GM18520 (cell line): ENCODE measurements around the gene CHMP1B.
"Not testable (repeated sequence)": the region's sequence is repeated elsewhere in the genome, so short reads cannot be mapped to it uniquely, and the experiment has no call there.

Source experiments
- ATAC-seq: cut with Tn5 transposase; IDR thresholded peaks from one replicate; pipeline ENCODE4 v1.9.1; 2021; ENCODE audit not compliant: unreplicated experiment

The CHMP1B gene

DNA sequence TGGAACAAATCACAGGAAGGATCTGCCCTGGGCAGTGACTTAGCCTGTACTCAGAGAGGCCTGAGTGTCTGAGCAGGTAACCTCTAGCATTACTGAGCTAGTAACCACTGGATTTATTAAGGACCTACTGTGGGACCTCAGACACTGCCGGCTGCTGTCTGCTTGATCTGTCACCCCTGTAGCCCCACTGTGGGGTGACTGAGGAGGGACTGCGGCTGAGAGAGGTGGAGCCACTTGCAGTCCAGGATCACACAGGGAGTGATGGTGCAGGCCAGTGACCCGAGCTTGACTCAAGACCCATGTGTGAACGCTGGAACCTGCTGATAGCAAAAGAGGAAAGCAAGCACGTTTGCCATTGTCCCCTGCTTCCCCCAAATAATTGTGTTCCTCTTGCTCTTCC, 15.6 kb downstream of the CHMP1B start:
- ATAC-seq: no peak

DNA sequence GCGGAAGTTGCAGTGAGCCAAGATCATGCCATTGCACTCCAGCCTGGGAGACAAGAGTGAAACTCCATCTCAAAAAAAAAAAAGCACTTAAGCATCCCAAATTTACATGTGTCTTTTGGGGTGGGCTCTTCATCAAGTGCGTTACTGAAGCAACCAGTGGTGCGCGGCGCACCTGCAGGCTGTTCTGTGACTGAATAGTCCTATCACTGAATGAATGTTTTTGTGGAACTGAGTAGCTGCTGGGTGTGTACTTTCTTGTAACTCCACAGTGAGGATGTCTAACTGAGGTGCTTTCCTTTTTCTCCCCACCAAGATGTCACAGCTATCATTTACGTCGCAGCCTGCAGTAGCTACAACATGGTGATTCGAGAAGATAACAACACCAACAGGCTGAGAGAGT, 17.0 kb downstream of the CHMP1B start:
- no peak for ATAC-seq

DNA sequence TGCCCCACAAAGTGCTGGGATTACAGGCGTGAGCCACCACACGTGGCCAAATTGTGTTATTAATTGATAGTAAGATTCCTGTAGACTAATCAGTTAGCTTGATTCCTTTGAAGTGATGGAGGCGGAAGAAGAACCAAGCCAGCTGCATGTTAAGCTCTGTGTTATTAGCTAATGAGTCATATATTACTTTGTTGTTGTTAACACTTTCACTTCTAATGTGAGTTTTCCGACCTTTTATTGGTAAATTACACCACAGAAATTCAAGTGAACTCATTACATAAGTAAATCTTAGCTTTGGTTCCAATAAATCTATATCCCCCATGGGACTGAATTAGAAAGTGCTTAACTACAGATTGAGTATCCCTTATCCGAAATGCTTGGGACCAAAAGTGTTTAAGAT, 20.3 kb downstream of the CHMP1B start:
- no peak for ATAC-seq

DNA sequence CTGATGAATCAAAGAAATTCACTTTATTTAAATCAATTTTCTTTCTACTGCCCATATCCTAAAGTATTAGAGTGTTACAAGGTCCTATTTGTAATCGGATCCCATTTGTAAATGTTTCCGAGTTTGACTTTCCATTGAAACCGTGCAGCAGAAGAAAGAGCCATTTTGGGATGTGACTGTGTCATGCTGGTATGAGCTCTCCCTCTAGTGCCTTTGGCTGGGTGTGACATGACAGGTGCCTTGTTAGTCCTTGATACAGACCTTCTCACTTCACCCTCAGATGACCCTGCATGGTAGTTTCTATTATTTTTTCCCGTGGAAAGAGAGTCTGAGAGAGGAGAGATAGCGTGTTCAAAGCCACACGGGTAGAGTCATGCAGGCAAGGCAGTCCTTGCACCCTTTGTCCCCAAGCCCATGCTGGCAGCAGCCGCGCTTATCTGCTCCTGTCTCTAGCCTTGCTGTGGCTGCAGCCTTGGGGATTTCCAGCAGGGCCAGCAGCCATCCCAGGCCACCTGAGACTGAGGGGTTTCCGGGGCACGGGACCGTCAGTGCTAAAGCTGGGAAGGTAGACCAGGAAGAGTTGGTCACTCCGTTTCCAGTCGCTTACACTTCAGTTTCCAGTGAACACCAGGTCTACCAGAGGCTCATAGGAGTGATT, 21.4 kb downstream of the CHMP1B start:
- no peak for ATAC-seq

DNA sequence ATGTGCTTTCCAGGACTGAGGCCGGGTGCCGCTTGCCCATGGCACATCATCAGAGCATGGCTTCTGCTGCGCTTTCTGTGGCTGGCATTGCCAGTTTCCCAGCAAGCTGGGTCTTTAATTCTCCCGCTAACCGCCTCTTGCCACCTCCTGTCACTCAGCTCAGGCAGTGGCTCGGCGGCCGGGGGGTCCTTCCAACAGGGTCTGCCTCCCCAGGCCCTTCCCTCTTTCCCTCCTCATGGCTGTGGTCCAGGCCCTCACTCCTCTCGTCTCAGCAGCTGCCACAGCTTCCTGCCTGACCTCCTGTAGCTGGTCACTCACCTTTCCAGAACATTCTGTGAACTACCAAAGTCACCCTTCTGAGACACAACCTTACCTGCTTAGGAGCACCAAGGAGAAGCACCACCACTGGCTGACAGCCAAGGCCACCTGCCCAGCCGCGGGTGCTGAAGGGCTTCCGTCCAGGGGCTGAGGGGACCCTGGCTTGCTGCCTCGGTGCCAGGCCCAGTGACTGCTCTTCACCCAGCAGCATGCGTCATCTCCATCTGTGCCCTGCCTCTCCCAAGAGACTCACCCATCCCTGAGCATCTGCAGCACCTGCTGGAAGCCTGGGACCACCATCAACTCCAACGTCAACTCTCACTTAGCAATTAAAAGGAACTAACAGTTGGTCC, 22.6 kb downstream of the CHMP1B start:
- ATAC-seq: no peak

DNA sequence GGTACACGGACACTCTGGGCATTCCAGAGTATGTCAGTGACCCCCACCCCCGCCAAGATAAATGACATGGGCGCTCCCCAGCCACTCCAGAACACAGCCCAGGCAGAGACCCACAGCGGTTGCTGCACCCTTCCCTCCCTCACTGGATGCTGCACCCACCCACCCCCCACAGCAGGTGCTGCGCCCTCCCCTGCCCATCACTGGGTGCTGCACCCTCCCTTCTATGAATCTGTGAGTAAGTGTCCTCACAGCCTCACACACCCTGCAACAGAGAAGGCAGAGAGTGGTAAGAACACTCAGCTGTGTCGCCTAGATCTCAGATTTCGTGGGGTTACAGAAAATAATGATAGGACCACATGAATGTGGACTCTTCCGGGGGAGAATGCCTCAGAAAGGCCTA, 23.5 kb downstream of the CHMP1B start:
- no peak for ATAC-seq

DNA sequence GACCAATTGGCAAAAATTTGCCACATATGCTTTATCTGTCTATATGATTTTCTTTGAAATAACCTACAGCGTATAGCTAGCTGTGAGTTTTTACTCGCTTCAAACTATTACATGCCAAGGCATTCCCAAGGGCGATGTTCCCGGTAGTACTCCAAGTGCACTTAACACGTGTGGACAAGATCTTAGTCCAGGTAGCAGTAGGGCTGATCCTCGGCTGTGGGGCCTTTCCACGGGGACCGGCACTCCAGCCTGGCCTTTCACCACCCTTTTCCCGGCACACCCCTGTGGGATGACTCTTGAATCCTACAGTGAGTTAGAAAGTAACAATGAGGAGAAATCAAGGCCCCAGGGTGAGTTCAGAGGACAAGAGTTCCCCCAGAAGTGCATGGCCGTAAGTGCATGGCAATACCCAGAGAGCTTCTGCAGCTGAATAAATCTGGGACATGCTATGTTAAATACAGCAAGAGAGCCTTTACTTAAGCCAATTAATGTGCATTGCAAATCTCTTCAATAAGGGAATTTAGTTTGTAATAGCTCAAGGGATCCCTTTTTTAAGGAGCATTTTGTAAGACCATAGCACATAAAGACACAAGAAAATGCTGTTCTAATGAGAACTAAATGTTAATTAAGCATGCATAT, 26.4 kb downstream of the CHMP1B start:
- no peak for ATAC-seq

DNA sequence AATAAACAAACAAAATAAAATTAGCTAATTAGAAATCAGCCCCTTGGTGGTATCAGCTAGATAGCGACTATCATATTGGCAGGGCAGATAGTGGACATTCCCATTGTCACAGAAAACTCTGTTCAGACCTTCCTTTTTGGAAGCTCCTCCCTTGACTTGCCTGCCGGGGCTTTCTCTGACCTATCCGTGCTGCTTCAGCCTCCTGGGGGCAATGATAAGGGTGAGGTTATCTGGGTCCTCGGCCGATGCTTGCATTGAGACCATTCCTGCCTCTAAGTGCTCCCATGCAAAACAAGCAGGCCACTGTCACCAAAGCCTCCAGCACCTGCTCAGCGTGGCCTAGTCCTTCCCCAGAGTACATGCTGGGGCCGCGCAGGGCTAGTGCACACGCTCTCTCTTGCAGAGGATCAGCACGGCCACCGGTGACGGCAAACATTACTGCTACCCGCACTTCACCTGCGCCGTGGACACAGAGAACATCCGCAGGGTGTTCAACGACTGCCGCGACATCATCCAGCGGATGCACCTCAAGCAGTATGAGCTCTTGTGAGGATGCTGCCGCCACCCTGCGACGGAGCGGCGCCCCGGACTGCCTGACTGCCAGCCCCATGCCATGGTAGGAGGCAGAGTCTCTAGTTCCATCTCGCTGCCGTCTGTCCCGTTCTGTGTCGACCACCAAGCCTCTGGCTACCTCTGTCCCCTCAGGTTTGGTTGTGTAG, 29.5 kb downstream of the CHMP1B start:
- ATAC-seq: no peak

DNA sequence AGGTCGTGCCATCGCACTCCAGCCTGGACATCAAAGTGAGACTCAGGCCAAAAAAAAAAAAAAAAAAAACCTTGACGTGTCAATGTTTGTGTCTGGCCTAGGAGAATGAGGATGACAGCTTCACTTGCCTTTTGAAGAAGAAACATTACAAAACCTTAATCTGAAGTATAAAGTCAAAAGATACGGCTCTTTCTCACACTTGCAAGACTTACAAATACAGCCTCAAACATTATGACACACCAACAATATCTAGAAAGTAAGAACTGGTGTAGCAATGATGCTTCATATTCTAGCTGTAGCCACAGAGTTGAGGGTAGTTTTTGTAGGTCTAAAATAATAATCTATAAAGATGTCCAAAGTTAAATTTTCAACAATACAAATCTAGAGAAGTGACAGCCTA, 31.4 kb downstream of the CHMP1B start:
- ATAC-seq: no peak

DNA sequence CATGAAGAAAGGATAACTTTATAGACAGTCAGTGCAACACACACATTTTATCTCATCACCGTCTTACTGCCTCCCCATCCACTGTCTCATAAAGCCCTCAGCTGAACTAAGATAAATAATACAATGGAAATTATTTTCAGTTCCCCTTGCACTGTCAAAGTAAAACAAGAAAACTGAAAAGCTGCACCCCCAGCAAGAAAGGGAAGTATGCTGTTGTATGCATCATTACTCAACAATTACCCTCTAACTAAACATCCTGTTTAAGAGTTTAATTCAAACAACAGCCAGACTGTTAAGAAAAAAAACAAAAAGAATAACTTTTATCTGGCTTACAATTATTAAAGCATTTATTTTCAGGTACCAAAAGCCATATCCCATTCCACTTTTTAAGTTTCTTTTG, 31.9 kb downstream of the CHMP1B start:
- no peak for ATAC-seq

DNA sequence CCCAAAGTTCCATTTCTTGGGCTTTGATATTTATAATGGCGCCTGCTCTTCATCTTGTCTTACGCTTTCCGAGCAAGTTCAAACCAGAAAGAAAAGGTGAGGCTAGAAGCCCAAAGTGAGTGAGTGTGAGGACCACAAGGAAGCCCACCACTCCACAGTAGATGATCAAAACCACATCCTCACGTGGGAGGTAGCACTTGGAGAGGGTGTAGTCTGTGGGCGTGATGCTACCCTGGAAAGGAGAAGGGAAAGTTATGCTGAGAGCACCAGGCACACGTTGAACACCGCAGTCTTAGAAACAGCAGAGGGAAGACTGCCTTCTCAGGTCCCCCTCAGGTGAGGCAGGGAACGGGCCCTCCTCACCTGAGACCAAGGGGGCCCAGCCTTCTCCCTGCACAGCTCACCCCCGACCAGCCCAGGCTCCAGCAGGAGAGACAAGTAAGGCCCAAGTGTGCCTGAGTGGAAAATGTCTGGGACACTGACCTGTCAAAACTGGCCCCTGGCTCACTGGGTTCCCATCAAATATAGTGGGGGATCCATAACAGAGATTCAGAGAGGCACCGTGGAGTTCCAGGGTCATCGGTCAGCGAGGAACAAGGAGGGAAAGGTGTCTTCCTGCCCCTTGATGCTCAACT, 33.3 kb downstream of the CHMP1B start:
- ATAC-seq: no peak

DNA sequence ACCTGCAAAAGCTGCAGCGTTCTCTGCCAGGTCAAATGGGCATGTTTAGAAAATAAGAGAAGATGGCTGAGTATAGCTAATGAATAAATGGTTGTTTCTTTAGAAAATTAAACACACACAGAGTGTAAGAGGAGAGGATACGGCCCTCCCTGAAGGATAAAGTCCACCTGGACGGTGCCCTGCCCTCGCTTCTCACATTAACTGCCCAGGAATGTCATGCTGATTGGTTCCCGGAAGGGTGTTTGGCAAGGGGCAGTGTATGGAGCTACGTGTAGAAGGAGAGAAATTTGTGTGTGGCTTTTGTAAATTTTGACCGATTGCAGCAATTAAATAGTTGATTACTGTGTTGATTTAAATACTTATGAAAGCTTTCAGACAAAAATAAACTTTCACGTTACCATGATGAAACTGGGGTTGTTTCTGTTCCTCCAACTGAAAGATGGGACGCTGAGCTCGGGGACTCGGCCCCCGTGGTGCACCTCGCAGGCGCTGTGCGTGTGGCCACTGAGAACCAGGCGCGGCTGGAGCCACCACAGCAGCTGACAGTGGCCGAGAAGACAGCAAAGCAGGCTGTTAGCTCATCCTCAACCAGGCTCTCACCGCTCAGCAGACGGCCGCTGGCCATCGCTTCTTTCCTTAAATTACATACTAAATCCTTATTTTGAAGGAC, 34.2 kb downstream of the CHMP1B start:
- ATAC-seq: no peak

DNA sequence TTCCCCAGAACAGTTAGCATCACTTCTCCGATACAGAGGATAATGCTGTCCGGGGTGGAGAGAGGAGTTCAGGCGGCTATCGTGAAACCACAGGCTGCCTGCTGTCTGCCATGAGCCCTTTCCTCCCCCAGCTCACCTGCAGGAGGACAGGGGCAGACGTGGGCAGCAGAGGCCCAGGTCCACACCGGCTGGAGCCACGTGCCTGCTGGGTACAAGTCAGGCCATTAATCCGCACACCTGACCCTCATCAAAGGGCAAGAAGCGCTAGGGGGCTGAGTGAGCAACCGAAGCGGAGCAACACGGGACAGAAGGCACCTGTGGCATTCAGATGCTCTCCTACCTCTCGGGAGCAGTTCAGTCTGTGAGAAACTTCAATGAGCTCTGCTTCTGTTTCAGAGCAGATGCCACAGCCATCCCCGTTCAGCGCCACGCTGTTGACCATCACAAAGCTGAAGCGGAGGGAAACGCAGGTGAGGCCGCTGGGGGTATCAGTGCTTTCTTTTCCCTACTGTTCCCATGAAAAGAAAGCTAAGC, 35.4 kb downstream of the CHMP1B start:
- no peak for ATAC-seq

DNA sequence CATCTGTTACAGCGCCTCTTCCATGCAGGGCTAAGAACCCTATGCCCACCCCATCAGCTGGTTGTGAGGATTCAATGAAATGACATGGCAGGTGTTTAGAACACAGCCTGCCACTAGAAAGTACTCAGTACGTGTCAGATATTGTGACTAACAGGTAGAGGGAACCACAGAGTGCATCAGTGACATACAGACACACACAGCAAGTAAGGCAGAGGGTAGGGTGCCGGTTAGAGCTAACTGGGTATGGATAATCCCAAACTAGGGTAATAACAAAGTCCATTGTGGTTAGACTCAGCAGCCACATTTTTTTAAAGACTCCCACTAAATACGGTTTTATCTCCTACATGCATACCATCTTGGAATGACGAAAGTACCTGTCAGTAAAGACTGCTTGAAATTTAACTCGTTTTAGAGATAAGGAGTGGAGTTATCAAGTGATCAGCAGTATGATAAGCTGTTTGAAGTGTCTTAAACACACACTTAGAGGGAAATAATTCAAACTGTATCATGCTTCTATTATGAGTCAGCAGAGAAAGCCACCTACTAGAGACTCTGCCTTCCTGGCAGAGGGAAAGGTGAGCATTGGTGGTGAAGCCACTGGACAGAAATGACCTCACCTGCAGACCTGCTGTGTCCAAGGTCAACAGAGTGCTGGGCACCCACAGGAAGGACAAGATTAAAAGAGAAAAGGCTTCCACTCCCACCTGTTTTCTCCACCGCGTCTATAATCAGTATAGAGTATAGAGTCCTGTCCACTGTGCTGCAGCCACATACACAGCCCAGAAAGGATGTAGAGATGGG, 36.3 kb downstream of the CHMP1B start:
- ATAC-seq: no peak

DNA sequence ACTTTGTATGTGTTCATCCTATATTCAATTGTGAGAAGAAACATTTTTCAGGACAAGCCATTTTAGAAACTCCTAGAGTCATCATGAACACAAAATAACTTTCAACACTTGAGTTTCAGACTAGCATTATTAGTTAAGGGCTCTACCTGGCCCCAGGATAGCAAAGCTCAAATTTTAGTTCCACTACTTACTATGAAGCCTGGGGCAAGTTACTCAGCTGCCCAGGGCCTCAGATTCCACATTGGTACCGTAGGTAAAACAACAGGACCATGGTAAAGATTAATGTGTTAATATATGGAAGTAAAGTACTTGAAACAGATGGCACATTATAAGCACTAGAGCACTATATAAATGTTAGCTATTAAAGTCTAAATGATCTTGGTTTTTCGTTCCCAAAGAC, 37.5 kb downstream of the CHMP1B start:
- ATAC-seq: no peak

DNA sequence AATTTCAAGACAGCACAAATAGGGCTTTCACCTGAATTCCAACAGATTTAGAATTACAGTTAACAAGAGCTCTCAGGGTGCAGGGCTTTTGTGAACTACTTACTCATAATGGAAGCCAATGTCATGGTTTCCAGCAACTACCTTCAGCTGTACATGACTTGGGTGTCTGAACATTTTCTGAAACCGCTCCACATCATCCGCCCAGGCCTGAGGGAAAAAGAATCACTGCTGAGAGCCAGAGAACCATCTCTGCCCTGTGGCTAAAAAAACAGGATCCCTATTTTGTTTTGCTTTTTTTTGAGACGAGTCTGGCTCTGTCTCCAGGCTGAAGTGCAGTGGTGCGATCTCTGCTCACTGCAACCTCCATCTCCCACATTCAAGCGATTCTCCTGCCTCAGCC, 38.1 kb downstream of the CHMP1B start:
- ATAC-seq: no peak

DNA sequence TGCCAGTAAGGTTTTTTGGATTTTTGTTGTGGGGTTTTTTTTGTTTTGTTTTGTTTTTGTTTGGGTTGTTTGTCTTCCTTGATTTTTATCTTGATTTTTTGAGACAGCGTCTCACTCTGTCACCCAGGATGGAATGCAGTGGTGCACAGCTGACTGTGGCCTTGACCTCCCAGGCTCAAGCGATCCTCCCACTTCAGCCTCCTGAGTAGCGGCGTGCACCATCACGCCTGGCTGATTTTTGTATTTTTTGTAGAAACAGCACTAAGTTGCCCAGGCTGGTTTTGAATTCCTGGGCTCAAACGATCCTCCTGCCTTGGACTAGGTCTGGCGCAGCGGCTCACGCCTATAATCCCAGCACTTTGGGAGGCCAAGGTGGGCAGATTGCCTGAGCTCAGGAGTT, 40.5 kb downstream of the CHMP1B start:
- ATAC-seq: no peak

DNA sequence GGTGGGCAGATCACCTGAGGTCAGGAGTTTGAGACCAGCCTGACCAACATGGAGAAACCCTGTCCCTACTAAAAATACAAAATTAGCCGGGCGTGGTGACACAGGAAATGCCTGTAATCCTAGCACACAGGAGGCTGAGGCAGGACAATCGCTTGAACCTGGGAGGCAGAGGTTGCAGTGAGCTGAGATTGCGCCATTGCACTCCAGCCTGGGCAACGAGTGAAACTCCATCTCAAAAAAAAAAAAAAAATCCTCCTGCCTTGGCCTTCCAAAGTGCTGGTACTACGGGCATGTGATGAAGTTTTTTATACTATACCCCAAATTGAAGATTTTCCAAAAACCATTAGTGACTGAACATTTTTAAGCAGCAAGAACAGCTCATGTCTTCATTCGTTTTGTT, 41.2 kb downstream of the CHMP1B start:
- ATAC-seq: not testable (repeated sequence)

DNA sequence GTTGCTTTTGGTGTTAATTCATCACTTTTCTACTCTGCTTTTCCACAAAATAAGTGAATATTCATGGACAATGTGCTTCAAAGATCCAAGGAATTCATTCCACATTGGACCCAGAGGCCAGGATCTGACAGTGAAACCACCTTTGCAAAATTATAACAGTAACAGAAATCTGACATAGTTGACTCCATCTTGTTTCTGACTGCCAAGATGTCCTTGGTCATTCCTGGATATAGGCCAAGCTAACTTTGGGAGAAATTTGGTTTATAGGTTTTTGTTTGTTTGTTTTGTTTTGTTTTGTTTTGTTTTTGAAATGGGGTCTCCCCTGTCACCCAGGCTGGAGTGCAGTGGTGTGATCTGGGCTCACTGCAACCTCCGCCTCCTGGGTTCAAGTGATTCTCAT, 46.6 kb downstream of the CHMP1B start:
- ATAC-seq: no peak

DNA sequence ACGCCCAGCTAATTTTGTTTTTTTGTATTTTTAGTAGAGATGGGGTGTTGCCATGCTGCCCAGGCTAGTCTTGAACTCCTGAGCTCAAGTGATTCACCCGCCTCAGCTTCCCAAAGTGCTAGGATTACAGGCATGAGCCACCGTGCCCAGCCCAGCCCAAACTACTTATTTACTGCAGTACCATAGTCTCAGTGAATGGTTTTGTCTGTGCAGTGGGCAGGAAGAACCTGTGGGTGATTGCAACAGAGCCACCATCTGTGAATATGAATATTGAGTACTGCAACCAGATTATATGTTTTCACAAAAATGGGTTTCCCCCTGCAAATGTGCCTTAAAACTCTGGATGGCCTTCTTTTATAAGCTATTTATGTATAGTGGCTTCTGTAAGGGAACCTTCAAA, 47.9 kb downstream of the CHMP1B start:
- ATAC-seq: no peak
